Choroid plexus epithelial cell (primary cell): ENCODE results near the gene RPTOR.

Source experiments
- DNase-seq: peaks from one replicate; pipeline ENCODE4 v3.0.0-alpha.2; 2010; ENCODE audit warnings: low read depth
- H3K4me3 ChIP-seq: 2 replicates; pipeline ENCODE4 v1.5.1; 2011; ENCODE audit warnings: low read depth, mild to moderate bottlenecking, control low read depth, low read length, moderate library complexity
- CTCF ChIP-seq: conservative IDR thresholded peaks from 2 replicates; pipeline ENCODE4 v1.5.1; 2011; ENCODE audit warnings: low read depth, mild to moderate bottlenecking, control low read depth, inconsistent platforms, low read length, moderate library complexity

The RPTOR gene

GRCh38 chr17:80930335-80931279 is 386.0 kb downstream of the RPTOR start:
- DNase-seq: no peak
- no peak for TF ChIP-seq CTCF
- no peak overlapping the region for H3K4me3 ChIP-seq

- DNase-seq: peak; percentile 93
- no peak for TF ChIP-seq CTCF
- H3K4me3 ChIP-seq: no peak overlapping the region
Observed at GRCh38 chr17:80931421-80932265, 387.0 kb downstream of the RPTOR start.

- no peak for TF ChIP-seq CTCF
- no peak overlapping the region for H3K4me3 ChIP-seq
- DNase-seq: no peak
Observed at GRCh38 chr17:80935526-80935925, 390.9 kb downstream of the RPTOR start.

GRCh38 chr17:80936218-80936617 is 391.6 kb downstream of the RPTOR start:
- no peak overlapping the region for H3K4me3 ChIP-seq

GRCh38 chr17:80936723-80937122 is 392.1 kb downstream of the RPTOR start:
- TF ChIP-seq CTCF: no peak
- no peak for DNase-seq
- no peak overlapping the region for H3K4me3 ChIP-seq

More at GRCh38 chr17:80936218-80936617, 391.6 kb downstream of the RPTOR start:
- no peak for DNase-seq
- no peak for TF ChIP-seq CTCF

GRCh38 chr17:80937462-80938381 is 393.1 kb downstream of the RPTOR start:
- no peak overlapping the region for H3K4me3 ChIP-seq
- no peak for DNase-seq
- TF ChIP-seq CTCF: no peak
